Activated CD4-positive, alpha-beta T cell treated with anti-CD3 and anti-CD28 coated beads, Interleukin-2, amount 50 U/mL, for 1 hour (primary cell): Measurements from ENCODE around the gene LCN2.

Source experiments
- DNase-seq: peaks from one replicate; pipeline ENCODE4 v3.0.0-alpha.2; 2020

The LCN2 gene

DNA sequence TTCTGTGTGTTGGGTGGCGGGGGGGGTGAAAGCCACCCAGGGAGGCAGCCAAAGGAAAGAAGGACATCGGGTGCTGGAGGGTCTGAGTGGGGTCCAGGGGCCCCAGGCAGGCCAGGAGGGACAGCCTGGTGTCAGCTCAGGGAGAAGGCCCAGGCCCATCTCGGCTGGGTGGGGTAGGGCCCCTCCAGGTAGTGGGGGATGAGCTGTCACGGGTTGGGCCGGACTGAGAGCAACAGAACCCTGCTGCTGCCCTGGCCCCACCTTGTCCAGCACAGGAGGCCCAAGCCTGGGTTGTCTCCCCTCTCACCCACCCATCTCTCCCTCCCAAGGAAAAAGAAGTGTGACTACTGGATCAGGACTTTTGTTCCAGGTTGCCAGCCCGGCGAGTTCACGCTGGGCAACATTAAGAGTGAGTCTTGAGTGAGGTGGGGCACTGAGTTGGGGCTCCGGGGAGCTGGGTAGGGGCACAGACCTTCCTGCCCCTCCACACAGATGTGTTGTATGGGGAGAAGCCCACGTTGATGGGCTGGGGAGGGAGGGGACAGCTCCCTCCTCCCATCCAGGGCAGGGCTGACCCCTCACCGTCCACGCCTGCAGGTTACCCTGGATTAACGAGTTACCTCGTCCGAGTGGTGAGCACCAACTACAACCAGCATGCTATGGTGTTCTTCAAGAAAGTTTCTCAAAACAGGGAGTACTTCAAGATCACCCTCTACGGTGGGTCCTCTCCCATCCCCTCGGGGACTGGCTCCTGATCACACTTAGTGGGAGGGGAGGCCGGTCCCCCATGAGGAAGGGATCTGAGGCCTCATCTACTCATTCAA lies 2.3 kb downstream of the LCN2 start:
- no peak for DNase-seq

DNA sequence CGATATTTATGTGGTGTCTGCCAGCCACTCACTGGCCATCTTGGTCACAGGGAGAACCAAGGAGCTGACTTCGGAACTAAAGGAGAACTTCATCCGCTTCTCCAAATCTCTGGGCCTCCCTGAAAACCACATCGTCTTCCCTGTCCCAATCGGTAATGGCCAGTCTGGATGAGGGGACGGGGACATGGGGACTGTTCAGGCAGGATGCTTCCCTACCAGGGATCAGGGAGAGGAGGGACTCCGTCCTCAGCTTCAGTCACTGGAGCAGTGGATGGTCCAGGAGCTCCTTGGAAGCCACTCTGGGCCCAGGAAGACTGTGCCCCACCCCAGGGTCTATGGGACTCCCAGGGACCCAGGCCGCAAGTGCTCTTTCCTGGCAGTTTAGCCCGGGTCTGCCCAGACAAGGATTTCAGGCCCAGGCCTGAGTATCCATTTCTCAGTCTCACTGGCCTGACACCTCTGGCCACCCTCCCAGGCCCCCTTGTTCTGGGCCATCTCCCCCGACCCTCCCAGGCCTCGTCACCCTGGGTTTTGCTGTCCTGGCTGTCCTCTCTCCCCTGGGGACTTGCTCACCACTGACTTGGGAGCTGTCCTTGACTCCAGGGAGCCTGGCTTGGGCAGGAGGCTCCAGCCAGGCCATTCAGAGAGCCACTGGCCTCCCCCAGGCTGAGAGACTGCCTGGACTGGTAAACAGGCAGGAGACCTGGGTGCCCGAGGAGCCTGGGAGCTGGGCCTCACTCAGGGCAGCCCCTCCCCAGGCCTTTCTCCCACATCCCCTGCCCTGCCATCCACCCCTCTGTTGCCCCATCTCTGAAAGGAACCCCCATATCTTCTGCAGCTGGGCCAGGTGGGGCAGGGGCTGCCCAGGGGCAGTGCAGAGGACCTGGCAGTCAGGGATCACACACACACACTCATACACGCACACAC lies 3.1 kb downstream of the LCN2 start:
- no peak for DNase-seq

DNA sequence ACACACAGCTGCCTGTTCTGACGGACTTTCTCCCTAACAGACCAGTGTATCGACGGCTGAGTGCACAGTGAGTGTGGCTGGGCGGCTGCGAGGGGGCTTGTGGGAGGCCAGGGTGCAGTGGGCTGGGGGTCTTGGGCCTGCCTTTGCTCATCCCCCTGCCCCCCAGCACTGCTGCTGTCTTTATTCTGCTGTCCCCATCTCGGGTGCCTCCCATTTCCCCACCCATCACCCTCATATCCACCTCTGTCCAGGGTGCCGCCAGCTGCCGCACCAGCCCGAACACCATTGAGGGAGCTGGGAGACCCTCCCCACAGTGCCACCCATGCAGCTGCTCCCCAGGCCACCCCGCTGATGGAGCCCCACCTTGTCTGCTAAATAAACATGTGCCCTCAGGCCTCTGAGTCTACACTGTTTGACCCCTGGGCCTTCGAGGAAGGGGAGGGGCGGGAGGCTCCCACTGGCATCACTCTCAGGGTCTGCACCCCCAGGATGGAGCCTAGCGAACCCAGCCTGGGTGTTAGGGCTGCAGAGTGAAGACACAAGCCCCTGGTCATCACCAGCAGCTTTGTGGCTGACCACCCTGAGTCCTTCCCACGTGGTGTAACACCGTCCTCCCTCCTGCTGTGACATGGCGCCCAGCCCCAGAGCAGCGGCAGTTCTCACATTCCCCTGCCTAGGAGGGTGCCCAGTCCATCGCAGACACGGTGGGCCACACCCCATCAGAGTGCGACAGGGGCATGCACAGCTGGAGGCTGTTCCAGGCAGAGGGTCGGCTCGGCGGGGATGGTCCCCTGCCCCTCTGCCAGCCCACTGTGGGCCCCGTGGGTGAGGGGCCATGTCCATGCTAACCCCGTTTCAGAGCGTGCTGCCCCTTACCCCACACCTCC lies 4.0 kb downstream of the LCN2 start:
- DNase-seq: no peak

DNA sequence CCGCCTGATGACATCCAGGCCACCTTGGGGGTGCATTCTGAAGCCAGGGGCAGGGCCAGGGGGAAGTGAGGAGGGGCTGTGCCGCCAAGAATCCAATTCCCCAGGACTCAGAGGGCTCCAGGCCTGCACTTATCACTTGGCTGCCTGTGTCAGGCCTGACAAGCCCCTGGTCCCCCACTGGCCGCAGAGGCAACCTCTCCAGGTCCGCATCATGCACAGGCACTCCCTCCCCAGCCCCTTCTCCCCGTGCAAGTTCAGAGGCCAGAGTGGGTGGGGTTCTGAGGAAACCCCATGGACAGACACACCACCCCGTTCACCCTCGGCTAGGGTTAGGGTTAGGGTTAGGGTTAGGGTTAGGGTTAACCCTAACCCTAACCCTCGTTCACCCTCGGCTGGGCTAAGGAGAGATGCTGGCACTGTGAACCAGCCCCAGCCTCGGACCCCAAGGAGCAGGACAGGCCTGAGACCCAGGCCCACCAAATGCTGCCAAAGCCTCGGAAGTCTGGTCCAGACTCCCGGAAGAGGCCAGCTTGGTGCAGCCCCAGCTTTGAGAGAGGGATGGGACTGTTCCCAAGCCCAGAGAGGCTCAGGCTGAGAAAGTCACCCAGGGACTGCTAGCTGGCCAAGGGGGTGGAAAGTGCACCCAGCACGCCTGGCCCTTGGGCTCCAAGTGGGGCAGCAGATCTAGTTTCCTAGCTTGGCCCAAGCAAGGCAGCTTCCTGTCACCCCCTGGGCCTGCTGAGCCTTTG lies 4.9 kb downstream of the LCN2 start:
- DNase-seq: no peak

DNA sequence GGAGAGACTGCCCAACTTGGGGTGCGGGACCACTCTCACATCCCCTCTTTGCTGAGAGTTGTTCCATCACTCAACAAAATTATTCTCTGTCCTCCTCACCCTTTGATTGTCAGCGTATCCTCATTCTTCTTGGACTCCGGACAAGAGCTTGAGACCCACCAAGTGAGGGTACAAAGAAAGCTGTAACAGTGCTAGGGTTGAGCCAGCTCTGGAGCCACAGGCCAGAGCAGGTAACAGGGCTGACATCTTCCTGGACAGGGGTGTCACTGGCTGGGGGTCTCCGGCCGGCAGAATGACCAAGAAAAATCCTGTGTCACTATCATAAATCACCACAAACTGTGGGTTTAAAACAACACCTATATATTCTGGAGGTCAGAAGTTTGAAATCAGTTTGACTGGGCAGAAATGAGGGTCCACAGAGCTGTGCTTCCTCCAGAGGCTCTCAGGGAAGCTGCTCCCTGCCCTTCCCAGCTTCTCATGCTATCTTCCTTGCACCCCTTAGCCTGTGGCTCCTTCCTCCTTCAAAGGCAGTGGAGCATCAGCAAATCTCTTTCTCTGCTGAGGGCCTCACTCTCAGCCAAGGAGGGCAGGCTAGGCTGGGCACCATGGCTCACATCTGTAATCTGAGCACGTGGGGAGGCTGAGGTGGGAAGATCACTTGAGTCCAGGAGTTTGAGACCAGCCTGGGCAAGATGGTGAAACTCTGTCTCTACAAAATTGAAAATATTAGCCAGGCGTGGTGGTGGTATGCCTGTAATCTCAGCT lies 6.7 kb downstream of the LCN2 start:
- DNase-seq: no peak

DNA sequence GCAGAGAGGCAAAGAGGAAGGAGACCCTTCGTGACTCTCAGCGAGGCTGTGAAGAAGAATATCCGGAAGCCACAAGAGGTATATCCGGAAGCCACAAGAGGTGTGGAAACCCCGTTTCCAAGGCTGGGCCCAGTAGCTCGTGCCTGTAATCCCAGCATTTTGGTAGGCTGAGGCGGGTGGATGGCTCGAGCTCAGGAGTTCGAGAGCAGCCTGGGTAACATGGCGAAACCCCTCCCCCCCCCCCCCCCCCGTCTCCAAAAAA lies 10.2 kb downstream of the LCN2 start:
- peak; percentile 41 for DNase-seq

DNA sequence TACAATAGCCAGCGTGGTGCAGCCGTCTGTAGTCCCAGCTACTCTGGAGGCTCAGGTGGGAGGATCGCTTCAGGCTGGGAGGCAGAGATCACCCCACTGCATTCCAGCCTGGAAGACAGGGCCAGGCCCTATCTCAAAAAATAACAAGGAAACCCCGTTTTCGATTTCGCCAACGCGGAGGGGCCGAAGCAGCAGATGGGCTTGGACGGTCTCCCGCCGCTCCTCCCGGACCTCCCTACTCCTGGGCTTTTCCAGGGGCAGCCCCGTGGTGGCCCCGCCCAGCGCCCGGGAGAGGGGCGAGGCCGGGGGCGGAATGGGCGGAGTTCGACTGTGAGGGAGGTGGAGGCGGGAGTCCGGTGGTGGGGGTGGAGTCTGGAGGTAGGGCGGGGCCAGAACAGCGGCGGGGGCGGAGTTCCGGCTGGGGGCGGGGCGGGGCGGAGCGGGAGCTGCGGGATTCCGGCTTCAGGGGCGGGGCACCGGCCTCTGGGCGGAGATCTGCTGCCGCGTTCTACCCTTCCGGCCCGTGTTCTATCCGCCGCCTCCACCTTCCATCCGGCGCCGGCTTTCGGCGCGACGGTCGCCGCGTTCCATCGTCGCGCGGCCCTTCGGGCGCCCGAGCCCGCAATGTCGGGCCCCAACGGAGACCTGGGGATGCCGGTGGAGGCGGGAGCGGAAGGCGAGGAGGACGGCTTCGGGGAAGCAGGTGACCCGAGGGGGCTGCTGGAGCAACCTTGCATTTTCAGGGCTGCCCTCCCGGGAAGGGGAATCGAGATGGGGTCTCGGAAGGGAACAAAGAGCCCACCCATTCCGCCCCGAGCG lies 10.7 kb downstream of the LCN2 start, which contains the start of gene BBLN:
Gene BBLN (plus strand): TSS at position 482 of the 819 bp plus-strand sequence. CDS start 143 bp downstream, at position 625.
- peak; percentile 93 for DNase-seq

DNA sequence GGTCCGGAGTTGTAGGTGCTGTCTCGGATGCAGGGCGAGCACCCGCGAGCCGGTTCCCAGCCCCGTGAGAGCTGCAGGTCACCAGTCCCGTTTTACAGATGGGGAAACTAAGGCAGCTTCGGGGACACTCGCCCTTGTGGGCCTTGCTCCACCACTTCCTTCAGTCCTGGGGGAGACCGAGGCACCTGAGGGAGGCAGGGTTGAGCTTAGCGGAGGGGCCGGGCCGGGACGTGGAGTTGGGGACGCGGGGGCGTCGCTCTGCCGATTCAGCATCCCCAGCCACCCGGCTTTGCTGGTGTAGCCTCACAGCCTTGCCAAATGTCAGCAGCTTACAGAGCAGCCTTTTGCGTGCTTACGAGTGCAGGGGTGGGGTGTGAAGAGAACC lies 11.3 kb downstream of the LCN2 start:
- DNase-seq: peak; percentile 20

DNA sequence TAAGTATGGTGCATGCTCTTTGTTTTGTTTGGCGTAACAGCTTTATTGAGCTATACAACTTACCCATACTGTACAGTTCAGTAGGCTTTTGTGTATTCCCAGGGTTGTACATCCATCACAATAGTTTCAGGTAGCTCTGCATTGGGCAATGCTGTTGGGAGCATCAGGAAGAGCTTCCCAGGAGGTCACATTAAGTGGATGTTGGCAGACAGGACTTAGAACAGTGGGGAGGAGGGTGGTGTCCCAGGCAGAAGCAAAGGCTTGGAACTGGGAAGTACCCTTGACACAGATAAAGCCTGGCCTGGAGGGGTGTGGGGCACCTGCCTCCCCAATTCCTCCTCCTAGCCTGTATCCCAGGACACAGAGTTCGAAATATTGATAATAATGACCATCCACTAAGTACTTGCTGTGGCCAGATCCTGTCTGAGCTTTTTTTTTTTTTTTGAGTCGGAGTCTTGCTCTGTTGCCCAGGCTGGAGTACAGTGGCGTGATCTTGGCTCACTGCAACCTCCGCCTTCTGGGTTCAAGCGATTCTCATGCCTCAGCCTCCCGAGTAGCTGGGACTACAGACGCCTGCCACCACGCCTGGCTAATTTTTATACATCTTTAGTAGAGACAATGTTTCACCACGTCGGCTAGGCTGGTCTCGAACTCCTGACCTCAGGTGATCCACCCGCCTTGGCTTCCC lies 12.1 kb downstream of the LCN2 start:
- DNase-seq: no peak

DNA sequence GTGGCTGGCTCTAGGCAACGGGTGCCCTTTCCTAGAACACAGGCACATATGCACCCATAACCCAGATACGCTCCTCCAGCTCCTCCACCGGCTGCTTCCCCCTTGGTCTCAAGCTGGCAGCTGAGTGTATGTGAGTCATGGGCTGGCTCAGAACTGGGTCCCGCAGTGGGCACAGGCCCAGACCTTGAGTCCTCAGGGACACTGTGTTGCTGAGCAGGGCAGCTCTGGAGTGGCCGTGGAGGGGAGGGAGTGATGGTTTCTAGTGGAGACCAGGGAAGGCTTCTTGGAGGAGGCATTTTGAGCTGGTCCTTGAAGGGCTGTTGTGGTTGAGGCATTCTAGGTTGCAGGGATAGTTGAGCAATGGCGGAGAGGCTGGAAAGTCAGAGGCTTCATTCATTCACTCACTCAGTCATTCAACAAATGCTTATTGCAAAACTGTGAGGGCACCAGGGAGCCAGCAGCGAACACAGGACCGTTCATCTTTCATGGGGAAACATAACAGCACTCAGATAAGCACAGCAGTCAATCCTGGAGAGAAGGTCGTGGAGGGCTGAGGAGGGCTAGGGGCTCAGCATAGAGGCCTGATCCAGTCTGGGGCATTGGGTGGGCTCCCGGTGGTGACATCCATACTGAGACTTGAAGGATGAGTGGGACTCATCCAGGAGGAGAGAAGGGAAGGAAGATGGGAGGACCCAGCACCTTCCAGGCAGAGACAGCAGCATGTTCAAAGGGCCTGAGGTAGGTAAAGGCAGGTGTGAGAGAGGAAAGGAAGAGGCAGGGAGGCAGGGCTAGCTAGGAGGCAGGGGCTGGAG lies 13.2 kb downstream of the LCN2 start:
- DNase-seq: no peak

DNA sequence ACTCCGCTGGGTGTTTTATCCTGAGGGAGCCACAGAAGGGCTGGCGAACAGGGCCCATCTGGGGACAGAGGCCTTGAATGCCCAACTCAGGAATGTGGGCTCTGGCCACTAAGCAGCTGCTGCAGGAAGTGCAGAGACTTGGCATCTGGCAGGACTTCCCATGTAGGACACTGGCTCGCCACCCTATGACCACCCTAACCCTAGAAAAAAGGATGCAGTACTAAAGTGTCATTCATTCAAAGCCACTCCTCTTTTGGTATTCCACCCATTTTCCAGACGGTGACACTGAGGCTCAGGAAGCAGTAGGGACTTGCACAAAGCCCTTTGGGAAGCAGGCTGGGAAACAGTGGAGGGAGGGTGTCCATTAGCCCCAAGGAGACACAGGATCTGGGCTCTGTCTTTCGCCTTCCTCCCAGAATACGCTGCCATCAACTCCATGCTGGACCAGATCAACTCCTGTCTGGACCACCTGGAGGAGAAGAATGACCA lies 13.8 kb downstream of the LCN2 start:
- DNase-seq: no peak

DNA sequence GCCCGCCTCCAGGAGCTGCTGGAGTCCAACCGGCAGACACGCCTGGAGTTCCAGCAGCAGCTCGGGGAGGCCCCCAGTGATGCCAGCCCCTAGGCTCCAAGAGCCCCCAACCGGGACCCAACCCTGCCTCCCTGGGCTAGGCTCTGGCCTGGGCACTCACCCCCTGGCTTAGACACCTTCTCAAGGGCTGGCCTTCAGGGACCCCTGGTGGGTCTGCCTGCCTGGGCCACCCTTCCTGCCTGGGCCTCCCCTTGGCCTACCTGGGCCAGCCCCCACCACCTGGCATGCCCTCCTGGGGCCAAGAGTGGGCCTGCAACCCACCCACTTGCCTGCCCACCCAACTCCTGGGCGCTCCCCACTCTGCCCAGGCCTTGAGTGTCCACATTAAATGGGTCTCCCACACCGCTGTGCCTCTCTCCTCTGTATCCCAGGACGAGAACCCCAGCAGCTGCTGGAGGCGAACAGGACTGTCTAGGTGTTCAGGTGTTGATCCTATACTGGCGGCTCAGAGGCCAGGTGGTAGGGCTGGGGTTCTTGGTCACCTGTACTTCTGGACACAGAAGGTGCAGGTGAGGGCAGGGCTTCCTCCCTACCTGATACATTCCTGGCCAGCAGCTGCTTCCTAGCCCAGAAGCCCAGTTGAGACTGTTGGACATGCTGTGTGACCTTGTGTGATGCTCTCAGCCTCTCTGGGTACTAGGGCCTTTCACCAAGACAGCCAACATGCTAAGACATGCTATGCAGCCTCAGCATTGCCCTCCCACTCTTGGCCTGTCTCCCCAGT lies 14.5 kb downstream of the LCN2 start:
- no peak for DNase-seq

DNA sequence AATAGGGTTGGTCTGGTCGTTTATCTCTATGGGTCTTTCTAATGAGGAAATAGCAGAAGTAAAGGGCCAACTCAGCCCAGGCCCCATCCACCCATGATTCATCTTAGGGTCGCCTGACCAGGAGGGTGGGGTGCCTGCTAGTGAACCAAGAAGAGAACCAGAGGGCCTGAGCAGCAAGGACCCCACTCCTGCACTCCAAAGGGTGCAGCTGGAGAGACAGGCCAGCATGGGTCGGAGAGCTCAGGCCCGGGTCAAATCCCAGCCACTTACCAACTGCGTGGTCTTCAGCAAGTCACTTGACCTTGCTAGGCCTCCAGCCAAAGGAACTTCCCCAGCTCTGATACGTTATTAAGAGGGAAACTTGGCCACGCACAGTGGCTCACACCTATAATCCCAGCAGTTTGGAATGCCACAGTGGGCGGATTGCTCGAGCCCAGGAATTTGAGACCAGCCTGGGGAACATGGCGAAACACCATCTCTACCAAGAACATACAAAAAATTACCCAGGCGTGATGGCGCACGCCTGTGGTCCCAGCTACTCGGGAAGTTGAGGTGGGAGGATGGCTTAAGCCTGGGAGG lies 15.1 kb downstream of the LCN2 start:
- no peak for DNase-seq

DNA sequence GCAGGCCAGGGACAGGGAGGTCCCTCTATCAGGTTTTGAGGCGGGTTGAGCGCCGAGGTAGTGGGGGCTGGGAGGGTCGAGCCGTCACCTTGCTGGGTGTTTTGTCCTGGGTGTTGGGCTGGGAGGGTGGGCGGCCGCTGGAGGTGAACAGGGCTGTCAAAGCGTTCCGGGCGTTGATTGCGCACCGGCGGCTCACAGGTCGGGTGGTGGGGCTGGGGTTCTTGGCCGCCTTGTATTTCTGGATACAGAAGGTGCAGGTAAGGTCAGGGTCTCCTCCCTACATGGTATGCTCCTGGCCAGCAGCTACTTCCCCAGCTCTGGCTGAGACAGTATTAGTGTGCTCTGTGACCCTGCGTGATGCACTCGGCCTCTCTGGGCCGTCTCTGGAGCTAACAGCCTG lies 16.9 kb downstream of the LCN2 start:
- DNase-seq: no peak

DNA sequence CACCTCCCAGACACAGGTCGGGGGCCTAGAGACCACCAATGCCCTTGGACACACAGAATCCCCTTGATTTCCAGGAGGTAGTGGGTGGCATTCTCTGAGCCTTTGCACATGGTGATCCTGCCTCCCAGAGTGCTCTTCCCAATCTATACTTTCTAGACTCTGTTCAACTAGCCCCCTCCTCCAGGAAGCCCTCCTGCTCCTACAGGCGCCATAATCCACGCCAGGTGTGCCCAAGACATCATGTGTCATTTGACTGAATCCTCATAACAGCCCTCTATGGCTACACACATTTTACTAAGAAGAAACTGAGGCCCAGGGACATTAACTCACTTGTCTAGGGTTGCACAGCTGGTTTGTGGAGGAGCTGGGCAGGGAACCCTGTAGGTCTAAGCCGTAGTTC lies 18.0 kb downstream of the LCN2 start:
- no peak for DNase-seq

DNA sequence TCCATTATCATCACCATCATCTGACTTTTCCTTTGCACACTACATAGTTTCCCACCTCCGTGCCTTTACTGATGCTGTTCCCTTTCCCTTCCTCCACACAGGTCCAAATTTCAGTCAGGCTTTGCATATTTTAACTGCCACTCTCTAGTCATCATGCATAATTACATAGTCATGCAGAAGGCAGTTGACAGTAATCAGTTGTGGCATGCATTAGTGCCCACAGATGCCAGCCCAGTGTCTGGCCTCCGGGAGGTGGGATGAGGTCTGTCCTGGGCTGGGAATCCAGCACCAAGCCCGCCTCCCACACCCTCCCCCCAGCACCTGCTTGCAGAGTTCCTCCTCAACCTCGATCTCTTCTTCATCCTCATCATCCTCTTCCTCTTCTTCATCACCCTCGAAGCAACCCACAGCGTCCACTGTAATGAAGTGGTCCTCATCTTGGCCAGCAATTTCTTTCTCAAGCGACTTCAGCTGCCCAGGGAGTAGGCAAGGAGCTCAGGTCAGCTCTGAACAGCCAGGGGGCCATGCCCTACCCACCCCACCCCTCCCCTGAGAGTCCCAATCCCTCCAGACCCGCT lies 19.6 kb downstream of the LCN2 start:
- no peak for DNase-seq

DNA sequence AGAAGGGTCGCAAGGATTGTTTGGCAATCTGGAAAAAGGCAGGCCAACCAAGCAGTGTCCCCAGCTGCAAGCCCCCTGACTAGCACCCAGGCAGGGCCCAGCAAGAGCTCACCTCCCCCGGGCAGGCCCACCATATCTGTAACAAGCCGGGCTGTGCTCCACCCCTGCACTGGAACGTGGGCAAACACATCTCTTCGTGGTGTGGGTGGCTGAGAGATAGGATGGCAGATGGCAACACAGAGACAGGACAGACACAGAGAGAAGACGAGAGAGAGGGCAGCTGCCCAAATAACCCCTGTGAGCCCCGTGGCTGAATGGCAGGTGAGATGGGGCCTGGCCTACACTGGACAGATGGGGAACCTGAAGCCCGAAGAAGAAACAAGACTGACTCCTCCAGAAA lies 20.2 kb downstream of the LCN2 start:
- no peak for DNase-seq
